ENCODE results near the gene TMPRSS2. TPM values are rescaled to one million over a fixed set of nuclear protein-coding genes. Genes with fewer than 3 reads are reported as not detected.

TMPRSS2 gene
- total RNA-seq, 1 donor from 2014 or later = 8.2 TPM

DNA sequence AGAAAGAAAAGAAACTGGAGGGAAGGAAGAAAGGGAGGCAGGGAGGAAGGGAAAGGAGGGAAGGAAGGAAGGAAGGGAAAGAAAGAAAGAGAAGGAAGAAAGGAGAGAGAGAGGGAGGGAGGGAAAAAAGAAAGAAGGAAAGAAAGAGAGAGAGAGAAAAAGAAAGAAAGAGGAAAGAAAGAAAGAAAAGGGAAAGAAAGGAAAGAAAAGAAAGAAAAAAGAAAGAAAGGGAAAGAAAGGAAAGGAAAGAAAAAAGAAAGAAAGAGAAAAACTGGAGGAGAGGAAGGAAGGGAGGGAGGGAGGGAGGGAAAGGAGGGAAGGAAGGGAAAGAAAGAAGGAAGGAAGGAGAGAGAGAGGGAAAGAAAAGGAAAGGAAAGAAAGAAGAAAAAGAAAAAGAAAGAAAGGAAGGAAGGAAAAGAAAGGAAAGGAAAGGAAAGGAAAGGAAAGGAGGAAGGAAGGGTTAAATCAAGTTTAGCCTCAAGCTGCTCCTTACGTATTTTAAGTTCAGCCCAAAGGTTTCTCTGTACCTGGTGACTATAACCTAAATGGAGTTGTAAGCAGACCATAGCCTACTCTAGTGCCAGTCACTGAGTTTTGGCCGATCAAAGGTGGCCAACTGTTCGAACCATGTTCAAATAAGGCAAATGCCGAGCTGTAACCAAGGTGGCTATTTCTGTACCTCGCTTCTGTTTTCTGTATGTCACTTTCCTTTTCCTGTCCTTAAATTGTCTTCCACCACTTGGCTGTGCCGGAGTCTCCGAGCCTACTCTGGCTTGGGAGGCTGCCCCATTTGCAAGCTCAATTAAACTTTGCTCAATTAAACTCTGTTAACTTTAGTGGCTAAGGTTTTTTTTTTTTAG is 37.8 kb upstream of the TMPRSS2 start:
- no peak for DNase-seq (ENCODE audit: low read depth)
- H3K27me3 ChIP-seq (ENCODE audit: control insufficient read depth, insufficient read depth, low read length) = peaks cover 8% of the 10 kb centered on the region
- no peak overlapping the region for H3K4me3 ChIP-seq (ENCODE audit: low read depth, low read length)
- TF ChIP-seq, protein P1, sequence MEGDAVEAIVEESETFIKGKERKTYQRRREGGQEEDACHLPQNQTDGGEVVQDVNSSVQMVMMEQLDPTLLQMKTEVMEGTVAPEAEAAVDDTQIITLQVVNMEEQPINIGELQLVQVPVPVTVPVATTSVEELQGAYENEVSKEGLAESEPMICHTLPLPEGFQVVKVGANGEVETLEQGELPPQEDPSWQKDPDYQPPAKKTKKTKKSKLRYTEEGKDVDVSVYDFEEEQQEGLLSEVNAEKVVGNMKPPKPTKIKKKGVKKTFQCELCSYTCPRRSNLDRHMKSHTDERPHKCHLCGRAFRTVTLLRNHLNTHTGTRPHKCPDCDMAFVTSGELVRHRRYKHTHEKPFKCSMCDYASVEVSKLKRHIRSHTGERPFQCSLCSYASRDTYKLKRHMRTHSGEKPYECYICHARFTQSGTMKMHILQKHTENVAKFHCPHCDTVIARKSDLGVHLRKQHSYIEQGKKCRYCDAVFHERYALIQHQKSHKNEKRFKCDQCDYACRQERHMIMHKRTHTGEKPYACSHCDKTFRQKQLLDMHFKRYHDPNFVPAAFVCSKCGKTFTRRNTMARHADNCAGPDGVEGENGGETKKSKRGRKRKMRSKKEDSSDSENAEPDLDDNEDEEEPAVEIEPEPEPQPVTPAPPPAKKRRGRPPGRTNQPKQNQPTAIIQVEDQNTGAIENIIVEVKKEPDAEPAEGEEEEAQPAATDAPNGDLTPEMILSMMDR (IDR thresholded peaks at IDR 0.05; ENCODE audit: insufficient read depth, low read length, poor library complexity, severe bottlenecking) = no peak
- no peaks in the 10 kb centered on the region for H3K36me3 ChIP-seq (ENCODE audit: control insufficient read depth, insufficient read depth, low read length)

DNA sequence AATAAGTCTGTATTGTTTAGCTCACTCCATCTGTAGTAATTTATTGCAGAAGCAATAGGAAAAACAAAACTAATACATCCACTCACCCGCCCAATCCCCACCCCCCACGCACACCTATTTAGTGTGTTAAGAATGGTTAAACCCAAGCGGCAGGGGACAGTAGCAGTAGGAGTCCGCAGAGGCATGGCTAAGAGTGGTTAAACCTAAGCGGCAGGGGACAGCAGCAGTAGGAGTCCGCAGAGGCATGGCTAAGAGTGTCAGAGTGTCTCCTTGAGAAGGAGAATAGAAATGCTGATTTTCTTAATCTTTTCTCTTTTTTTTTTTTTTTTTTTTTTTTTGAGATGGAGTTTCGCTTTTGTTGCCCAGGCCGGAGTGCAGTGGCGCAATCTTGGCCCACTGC is 34.8 kb upstream of the TMPRSS2 start:
- H3K4me3 ChIP-seq (ENCODE audit: low read depth, low read length) = no peak overlapping the region
- TF ChIP-seq, protein P1 (IDR thresholded peaks at IDR 0.05; ENCODE audit: insufficient read depth, low read length, poor library complexity, severe bottlenecking) = no peak
- no peak for DNase-seq (ENCODE audit: low read depth)
- H3K27me3 ChIP-seq (ENCODE audit: control insufficient read depth, insufficient read depth, low read length) = peaks cover 14% of the 10 kb centered on the region
- H3K36me3 ChIP-seq (ENCODE audit: control insufficient read depth, insufficient read depth, low read length) = no peaks in the 10 kb centered on the region

GRCh38 chr21:41537356-41537755 is 29.4 kb upstream of the TMPRSS2 start:
- TF ChIP-seq, protein P1 (IDR thresholded peaks at IDR 0.05; ENCODE audit: insufficient read depth, low read length, poor library complexity, severe bottlenecking) = no peak
- Histone ChIP-seq H3K36me3 (ENCODE audit: control insufficient read depth, insufficient read depth, low read length) (no peaks in the 10 kb centered on the region), H3K4me3 (ENCODE audit: low read depth, low read length) (no peak overlapping the region), H3K27me3 (ENCODE audit: control insufficient read depth, insufficient read depth, low read length) (peaks cover 12% of the 10 kb centered on the region)
- DNase-seq (ENCODE audit: low read depth) = no peak

- H3K4me3 ChIP-seq (ENCODE audit: low read depth, low read length) = no peak overlapping the region
- TF ChIP-seq, protein P1 (IDR thresholded peaks at IDR 0.05; ENCODE audit: insufficient read depth, low read length, poor library complexity, severe bottlenecking) = no peak
- no peaks in the 10 kb centered on the region for H3K36me3 ChIP-seq (ENCODE audit: control insufficient read depth, insufficient read depth, low read length)
- H3K27me3 ChIP-seq (ENCODE audit: control insufficient read depth, insufficient read depth, low read length) = peaks cover 12% of the 10 kb centered on the region
- DNase-seq (ENCODE audit: low read depth) = no peak
These were observed 28.8 kb upstream of the TMPRSS2 start for GRCh38 chr21:41536827-41537103.

GRCh38 chr21:41536076-41536826 is 28.3 kb upstream of the TMPRSS2 start:
- Histone ChIP-seq H3K27me3 (ENCODE audit: control insufficient read depth, insufficient read depth, low read length) (peaks cover 12% of the 10 kb centered on the region), H3K36me3 (ENCODE audit: control insufficient read depth, insufficient read depth, low read length) (no peaks in the 10 kb centered on the region), H3K4me3 (ENCODE audit: low read depth, low read length) (no peak overlapping the region)
- no peak for DNase-seq (ENCODE audit: low read depth)
- TF ChIP-seq, protein P1 (IDR thresholded peaks at IDR 0.05; ENCODE audit: insufficient read depth, low read length, poor library complexity, severe bottlenecking) = no peak
